ENCODE data around the gene KIF21A.

Gene KIF21A

DNA sequence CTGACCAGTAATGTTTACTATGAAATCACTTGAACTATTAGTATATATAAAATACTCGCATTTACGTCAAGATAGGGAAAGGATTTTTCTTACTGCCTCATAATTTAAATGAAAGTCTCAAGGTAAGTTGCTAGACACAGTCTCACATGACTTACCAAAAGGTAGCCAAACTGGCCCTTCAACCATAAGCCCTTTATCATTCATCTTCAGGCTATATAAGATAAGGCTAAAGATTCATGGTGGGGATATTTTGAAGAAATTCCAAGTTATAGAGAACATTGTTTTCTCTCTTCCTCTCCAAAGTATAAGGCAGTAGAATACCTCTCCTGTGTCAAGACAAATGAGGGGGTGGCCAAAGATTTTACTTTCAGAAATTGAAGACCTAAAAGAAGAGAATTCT lies 23.4 kb downstream of the KIF21A start:
- TF ChIP-seq, protein P1, sequence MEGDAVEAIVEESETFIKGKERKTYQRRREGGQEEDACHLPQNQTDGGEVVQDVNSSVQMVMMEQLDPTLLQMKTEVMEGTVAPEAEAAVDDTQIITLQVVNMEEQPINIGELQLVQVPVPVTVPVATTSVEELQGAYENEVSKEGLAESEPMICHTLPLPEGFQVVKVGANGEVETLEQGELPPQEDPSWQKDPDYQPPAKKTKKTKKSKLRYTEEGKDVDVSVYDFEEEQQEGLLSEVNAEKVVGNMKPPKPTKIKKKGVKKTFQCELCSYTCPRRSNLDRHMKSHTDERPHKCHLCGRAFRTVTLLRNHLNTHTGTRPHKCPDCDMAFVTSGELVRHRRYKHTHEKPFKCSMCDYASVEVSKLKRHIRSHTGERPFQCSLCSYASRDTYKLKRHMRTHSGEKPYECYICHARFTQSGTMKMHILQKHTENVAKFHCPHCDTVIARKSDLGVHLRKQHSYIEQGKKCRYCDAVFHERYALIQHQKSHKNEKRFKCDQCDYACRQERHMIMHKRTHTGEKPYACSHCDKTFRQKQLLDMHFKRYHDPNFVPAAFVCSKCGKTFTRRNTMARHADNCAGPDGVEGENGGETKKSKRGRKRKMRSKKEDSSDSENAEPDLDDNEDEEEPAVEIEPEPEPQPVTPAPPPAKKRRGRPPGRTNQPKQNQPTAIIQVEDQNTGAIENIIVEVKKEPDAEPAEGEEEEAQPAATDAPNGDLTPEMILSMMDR (conservative IDR thresholded peaks at IDR 0.05; ENCODE audit: low read depth, low read length): no peak
- H3K4me3 ChIP-seq (ENCODE audit: low read length): no peak overlapping the region
- DNase-seq (ENCODE audit: low read depth): no peak

DNA sequence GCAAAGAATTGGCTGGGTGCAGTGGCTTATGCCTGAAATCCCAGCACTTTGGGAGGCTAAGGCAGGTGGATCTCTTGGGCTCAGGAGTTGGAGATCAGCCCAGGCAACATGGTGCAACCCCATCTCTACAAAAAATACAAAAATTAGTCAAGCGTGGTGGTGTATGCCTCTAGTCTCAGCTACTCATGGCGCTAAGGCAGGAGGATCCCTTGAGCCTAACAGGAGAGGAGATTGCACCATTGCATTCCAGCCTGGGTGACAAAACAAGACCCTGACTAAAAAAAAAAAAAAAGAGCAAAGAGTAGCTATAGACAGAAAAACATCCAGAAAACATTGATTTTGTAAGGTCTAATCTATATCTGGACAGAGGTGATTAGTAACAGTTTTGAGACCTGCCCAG lies 25.0 kb downstream of the KIF21A start:
- TF ChIP-seq, protein P1 (conservative IDR thresholded peaks at IDR 0.05; ENCODE audit: low read depth, low read length): no peak
- DNase-seq (ENCODE audit: low read depth): no peak
- H3K4me3 ChIP-seq (ENCODE audit: low read length): no peak overlapping the region

DNA sequence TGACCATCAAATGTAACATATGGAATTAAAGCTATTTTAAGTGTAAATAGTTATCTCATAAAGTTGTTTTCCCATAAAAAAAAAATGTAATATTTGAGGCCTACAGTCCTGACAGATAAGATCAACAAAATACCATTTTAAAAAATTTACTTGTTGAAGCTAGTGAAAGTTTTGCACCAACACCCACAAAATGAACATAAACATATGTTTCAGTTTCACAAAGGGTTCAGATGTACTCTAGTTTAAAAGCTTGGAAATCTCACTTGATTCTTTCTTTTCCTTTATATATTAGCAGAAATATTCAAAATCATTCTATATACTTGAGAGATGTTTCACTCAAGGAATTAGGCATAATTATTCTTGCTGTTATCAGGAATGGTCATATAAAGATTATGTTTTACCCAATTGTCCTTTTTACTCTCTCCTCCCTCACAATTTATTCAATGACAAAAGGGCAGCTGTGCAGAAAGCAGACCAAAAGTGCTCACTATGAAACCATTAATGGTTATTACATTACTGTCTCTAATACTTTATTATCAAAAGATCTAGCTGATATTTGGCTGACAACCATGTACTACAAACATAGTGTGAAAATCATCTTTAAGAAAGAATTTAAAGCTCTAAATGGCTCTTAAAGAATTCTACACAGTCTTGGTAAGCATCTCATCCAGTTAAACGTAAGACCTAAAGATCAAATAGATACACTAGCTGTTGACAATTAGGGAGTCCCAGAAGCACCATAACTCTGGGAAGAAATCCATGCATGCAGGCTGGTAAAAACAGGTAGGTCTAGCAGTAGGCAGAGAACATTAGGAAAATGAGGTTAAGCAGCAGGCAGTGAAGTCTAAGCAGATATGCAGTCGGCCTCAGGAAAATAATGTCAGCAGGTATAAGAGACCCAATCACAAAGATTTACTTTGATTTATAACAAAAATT lies 28.8 kb downstream of the KIF21A start:
- no peak for DNase-seq (ENCODE audit: low read depth)
- TF ChIP-seq, protein P1 (conservative IDR thresholded peaks at IDR 0.05; ENCODE audit: low read depth, low read length): no peak

DNA sequence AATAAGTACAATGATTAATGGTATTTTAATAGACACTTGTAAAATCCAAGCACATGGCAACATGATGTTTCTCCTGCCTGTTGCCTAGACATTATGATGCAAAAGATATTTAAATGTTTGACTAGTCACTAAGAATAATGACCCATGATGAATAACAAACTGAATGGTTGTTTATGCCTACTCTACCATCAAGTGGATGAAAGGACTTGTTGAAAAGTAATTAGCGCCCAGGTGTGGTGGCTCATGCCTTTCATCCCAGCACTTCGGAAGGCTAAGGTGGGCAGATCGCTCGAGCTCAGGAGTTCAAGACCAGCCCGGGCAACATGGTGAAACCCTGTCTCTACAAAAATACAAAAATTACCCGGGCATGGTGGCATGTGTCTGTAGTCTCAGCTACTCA lies 30.7 kb downstream of the KIF21A start:
- no peak overlapping the region for H3K4me3 ChIP-seq (ENCODE audit: low read length)
- DNase-seq (ENCODE audit: low read depth): no peak
- TF ChIP-seq, protein P1 (conservative IDR thresholded peaks at IDR 0.05; ENCODE audit: low read depth, low read length): no peak

More for the DNA sequence above, 28.8 kb downstream of the KIF21A start:
- H3K4me3 ChIP-seq (ENCODE audit: low read length): no peak overlapping the region

DNA sequence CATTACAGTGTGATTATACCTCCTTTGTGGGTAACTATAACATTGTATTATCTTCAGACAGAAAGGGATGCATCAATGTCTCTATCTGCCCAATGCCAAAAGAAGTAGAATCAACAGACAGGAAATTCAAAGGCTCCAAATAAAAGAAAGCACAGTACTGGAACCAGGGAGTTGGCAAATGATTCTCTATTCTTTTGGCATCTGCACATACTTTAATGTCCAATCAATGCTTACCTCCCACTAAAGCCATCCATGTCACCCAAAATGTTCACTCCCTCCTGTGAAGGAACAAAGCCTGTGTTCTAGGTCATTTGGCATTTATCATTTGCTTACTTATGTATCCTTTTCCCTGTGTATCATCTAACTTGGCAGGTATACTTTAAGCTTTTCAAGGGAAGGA lies 36.7 kb downstream of the KIF21A start:
- TF ChIP-seq, protein P1 (conservative IDR thresholded peaks at IDR 0.05; ENCODE audit: low read depth, low read length): no peak
- DNase-seq (ENCODE audit: low read depth): no peak
- H3K4me3 ChIP-seq (ENCODE audit: low read length): no peak overlapping the region

DNA sequence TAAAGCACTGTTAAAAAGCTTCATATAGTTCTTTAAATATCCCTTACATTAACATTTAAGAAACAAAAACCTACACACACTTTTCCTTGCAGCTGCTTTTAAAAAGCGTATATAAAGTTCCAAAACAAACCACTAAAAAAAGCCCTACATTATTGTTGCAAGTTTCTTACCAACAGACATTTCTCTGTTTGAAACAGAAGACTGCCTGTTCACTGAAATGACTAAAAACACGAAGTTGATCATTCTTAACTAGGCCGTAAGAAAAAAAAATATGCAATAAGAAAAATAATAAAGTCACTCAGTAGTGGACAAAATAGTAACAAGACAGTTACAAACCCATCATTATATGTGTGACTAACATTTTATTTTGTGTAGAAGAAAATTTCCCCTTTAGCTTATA lies 37.3 kb downstream of the KIF21A start:
- TF ChIP-seq, protein P1 (conservative IDR thresholded peaks at IDR 0.05; ENCODE audit: low read depth, low read length): no peak
- no peak overlapping the region for H3K4me3 ChIP-seq (ENCODE audit: low read length)
- DNase-seq (ENCODE audit: low read depth): no peak

DNA sequence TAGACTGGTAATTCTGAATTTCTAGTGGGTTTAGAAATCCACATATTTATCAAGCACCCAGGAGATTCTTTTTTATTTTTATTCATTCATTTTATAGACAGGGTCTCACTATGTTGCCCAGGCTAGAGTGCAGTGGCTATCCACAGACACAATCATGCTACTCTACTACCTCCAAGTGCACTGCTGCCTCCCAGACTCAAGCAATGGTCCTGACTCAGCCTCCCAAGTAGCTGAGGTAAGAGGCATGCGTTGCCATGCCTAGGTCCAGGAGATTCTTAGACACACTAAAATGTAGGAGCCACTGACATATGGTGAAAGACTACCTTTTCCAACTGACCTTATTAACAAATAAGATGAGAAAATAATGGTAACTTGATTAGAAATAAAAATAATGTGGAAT lies 38.9 kb downstream of the KIF21A start:
- H3K4me3 ChIP-seq (ENCODE audit: low read length): no peak overlapping the region
- TF ChIP-seq, protein P1 (conservative IDR thresholded peaks at IDR 0.05; ENCODE audit: low read depth, low read length): no peak
- DNase-seq (ENCODE audit: low read depth): no peak

Measured in retinal pigment epithelial cell (primary cell).